Ascending aorta (tissue), 2 donors: ENCODE measurements around the gene THOC5. TPM values are rescaled to one million over a fixed set of nuclear protein-coding genes. Genes with fewer than 3 reads are reported as not detected.
A peak's percentile ranks its signal among the peaks of the same experiment; 100 is the strongest.

Experiments used
- DNase-seq, 2 donors: peaks; one replicate each; pipeline ENCODE4 v3.0.0-alpha.2; 2019; ENCODE audit warnings: low spot score in 2 of 2
- H3K27ac ChIP-seq, 2 donors: fragments of 200-600 bp; sonication (generic); one replicate each; pipeline ENCODE4 v1.5.1; 2016 to 2017; ENCODE audit warnings: mild to moderate bottlenecking in 1 of 2
- H3K27me3 ChIP-seq: fragments of 200-600 bp; sonication (generic); one replicate; pipeline ENCODE4 v1.5.1; 2017
- H3K36me3 ChIP-seq, 2 donors: fragments of 200-600 bp; sonication (generic); one replicate each; pipeline ENCODE4 v1.5.1; 2016
- H3K4me1 ChIP-seq, 2 donors: fragments of 200-600 bp; sonication (generic); one replicate each; pipeline ENCODE4 v1.5.1; 2016 to 2017; ENCODE audit warnings: mild to moderate bottlenecking in 1 of 2
- H3K4me3 ChIP-seq, 2 donors: fragments of 200-600 bp; sonication (generic); one replicate each; pipeline ENCODE4 v1.5.1; 2016 to 2017; ENCODE audit warnings: mild to moderate bottlenecking in 1 of 2
- H3K9me3 ChIP-seq, 2 donors: fragments of 200-600 bp; sonication (generic); one replicate each; pipeline ENCODE4 v1.5.1; 2016
- CTCF ChIP-seq, 3 experiments: fragments of 200-600 bp in 2 of 3; fragments of 450-650 bp in 1 of 3; sonication (generic) in 2 of 3; IDR thresholded peaks; one replicate each; pipeline ENCODE4 v1.5.1; 2016 to 2019; ENCODE audit warnings: antibody characterized with exemption in 3 of 3, mild to moderate bottlenecking in 1 of 3, moderate library complexity in 1 of 3
- intact Hi-C: fragments of 100-400 bp; cut with DNase I; formaldehyde crosslinking; loops from one replicate; pipeline ENCODE4 v1.15.1; 2023
- total RNA-seq: library from RNA; depleted of rRNA; stranded (reverse); fragments of >200 nt; gene quantifications from one replicate; pipeline ENCODE4 v1.1.0, GENCODE V29; 2016

Gene THOC5
- total RNA-seq, 1 donor from 2014 or later = 21.5 TPM

DNA sequence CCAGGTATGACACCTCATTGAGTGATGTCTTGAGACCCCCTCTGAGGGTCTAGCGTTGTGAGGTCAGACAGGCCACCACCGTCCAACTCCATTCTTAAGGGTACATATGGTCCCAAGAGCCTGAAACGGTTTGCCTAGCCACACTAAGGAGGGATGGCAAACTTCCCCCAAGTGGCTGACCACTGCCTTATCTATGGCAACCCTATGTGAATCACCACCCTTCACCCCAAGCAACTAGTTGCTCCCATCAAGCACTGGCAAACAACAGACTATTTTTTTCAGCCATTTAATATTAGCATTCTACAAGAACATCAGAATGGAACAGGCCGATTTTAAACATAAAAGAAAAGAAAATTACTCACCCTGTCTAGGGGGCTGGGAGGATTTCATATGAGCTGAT is 22.8 kb downstream of the THOC5 start:
- TF ChIP-seq CTCF (IDR thresholded peaks at IDR 0.05) = no peak
- no peak for DNase-seq
- Histone ChIP-seq H3K4me3 (no peak overlapping the region), H3K27ac (no peak overlapping the region), H3K9me3 (no peaks in the 10 kb centered on the region), H3K4me1 (no peaks in the 10 kb centered on the region), H3K27me3 (no peaks in the 10 kb centered on the region), H3K36me3 (peaks cover 71 to 99% of the 10 kb centered on the region in 2 donors)
- intact Hi-C loops = no loop called here

GRCh38 chr22:29528144-29528543 is 25.4 kb downstream of the THOC5 start:
- TF ChIP-seq CTCF (IDR thresholded peaks at IDR 0.05) = no peak

DNA sequence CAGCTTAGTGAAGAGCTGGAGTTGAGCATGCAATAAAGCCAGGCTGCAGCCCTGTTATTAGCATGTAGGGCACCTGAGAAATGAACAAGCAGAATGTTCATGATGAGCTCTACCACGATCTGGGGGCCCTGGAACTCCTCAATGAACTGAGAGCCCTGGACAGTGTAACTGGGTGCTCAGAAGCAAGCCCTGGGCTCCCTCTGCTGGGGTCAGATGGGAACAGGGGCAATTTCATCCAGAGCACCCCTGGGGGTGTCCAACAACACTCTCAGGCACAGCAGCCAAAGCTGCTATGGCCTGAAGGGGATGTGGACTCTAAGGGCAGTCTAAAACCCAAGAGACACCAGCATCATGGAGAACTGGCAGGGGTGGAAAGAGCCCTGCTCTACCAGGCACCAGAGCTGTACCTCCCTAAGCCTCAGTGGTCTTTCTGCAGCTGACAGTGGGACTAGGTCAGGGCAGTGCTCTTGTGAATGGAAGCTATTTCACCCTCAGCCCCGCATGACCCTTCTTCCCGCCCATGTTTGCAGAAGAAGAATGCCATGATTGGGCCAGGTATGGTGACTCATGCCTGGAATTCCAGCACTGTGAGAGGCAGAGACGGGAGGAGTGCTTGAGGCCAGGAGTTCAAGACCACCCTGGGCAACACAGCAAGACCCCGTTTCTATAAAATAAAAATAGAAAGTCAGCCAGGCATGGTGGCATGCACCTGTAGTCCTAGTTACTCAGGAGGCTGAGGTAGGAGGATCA is 28.9 kb downstream of the THOC5 start:
- no peak overlapping the region for H3K27ac ChIP-seq
- no peaks in the 10 kb centered on the region for H3K9me3 ChIP-seq
- no peak for DNase-seq
- intact Hi-C loops = no loop called here
- H3K27me3 ChIP-seq = no peaks in the 10 kb centered on the region
- no peak overlapping the region for H3K4me3 ChIP-seq
- peak in 1 of 3 experiments; percentile 24 for TF ChIP-seq CTCF (IDR thresholded peaks at IDR 0.05)
- no peaks in the 10 kb centered on the region for H3K4me1 ChIP-seq
- peaks cover 71 to 94% of the 10 kb centered on the region in 2 donors for H3K36me3 ChIP-seq

More at GRCh38 chr22:29528144-29528543, 25.4 kb downstream of the THOC5 start:
- Histone ChIP-seq H3K36me3 (peaks cover 66 to 99% of the 10 kb centered on the region in 2 donors), H3K4me1 (no peaks in the 10 kb centered on the region), H3K9me3 (no peaks in the 10 kb centered on the region), H3K27ac (no peak overlapping the region), H3K27me3 (no peaks in the 10 kb centered on the region), H3K4me3 (no peak overlapping the region)
- no peak for DNase-seq
- intact Hi-C loops = no loop called here

GRCh38 chr22:29523761-29524160 is 29.8 kb downstream of the THOC5 start:
- Histone ChIP-seq H3K27ac (no peak overlapping the region), H3K36me3 (peaks cover 73 to 94% of the 10 kb centered on the region in 2 donors), H3K27me3 (no peaks in the 10 kb centered on the region), H3K9me3 (no peaks in the 10 kb centered on the region), H3K4me3 (no peak overlapping the region), H3K4me1 (no peaks in the 10 kb centered on the region)
- intact Hi-C loops = no loop called here
- DNase-seq = no peak
- no peak for TF ChIP-seq CTCF (IDR thresholded peaks at IDR 0.05)

- no peak for TF ChIP-seq CTCF (IDR thresholded peaks at IDR 0.05)
- no peak overlapping the region for H3K27ac ChIP-seq
- DNase-seq = no peak
- intact Hi-C loops = no loop called here
- peaks cover 78 to 94% of the 10 kb centered on the region in 2 donors for H3K36me3 ChIP-seq
- H3K9me3 ChIP-seq = no peaks in the 10 kb centered on the region
- no peak overlapping the region for H3K4me3 ChIP-seq
- no peaks in the 10 kb centered on the region for H3K27me3 ChIP-seq
- H3K4me1 ChIP-seq = no peaks in the 10 kb centered on the region
Measured at GRCh38 chr22:29521526-29521925, 32.0 kb downstream of the THOC5 start.
